B cell (primary cell): ENCODE results near the gene CNTNAP2. TPM values are rescaled to one million over a fixed set of nuclear protein-coding genes. Genes with fewer than 3 reads are reported as not detected.

Source experiments
- ATAC-seq: fragments of 200-7000 bp; cut with Tn5 transposase; one replicate; pipeline ENCODE4 v1.10.0; 2021; ENCODE audit warnings: low read depth, mild to moderate bottlenecking, moderate number of reproducible peaks, moderate library complexity
- CTCF ChIA-PET: fragments of 350-600 bp; sonication (Branson Sonifier 250); formaldehyde crosslinking; loops from one replicate; lab custom pipeline; 2021; ENCODE audit warnings: antibody characterized with exemption, inconsistent platforms; lab: Charles Lee
- POLR2A ChIA-PET: fragments of 350-600 bp; sonication (Branson Sonifier 250); formaldehyde crosslinking; loops from one replicate; lab custom pipeline; 2021; ENCODE audit warnings: antibody characterized with exemption; lab: Charles Lee
- DNase-seq: peaks from one replicate; pipeline ENCODE4 v3.0.0; 2013
- H2AFZ ChIP-seq: 2 replicates; pipeline ENCODE4 v1.6.1; 2012; ENCODE audit warnings: mild to moderate bottlenecking, low read depth, low read length; ENCODE audit not compliant: insufficient read depth, poor library complexity, severe bottlenecking
- H3K27ac ChIP-seq, 2 donors: 1 replicate in 1 of 2; 2 replicates in 1 of 2; pipeline ENCODE4 v1.5.1; 2012 to 2013; ENCODE audit warnings: low read length in 2 of 2, mild to moderate bottlenecking in 2 of 2, moderate library complexity in 1 of 2
- H3K27me3 ChIP-seq, 4 experiments: fragments of 200-600 bp in 1 of 4; sonication (generic) in 1 of 4; replicated peaks in 1 of 4; 1 replicate in 2 of 4; 2 replicates in 2 of 4; pipeline versions ENCODE4 v1.6.1 to v1.7.0; 2013 to 2016; ENCODE audit warnings: low read length in 3 of 4, mild to moderate bottlenecking in 2 of 4, mixed read lengths in 1 of 4, moderate library complexity in 1 of 4; ENCODE audit not compliant: insufficient read depth in 4 of 4, control insufficient read depth in 3 of 4; ENCODE audit errors: control extremely low read depth in 1 of 4
- H3K36me3 ChIP-seq, 2 experiments: replicated peaks in 1 of 2; 1 replicate in 1 of 2; 2 replicates in 1 of 2; pipeline versions ENCODE4 v1.6.1 to v1.7.1; 2013; ENCODE audit warnings: low read length in 1 of 2; ENCODE audit not compliant: insufficient read depth in 2 of 2, control insufficient read depth in 1 of 2; ENCODE audit errors: control extremely low read depth in 1 of 2, extremely low read depth in 1 of 2
- H3K4me1 ChIP-seq, 2 donors: fragments of 200-600 bp in 1 of 2; sonication (generic) in 1 of 2; 1 replicate in 1 of 2; 2 replicates in 1 of 2; pipeline versions ENCODE4 v1.5.1 to v1.6.1; 2013 to 2017; ENCODE audit warnings: low read length in 2 of 2; ENCODE audit not compliant: control insufficient read depth in 2 of 2, insufficient read depth in 2 of 2
- H3K4me2 ChIP-seq: replicated peaks from 2 replicates; pipeline ENCODE3; 2012; ENCODE audit warnings: mild to moderate bottlenecking, low read depth, low read length; ENCODE audit not compliant: poor library complexity, severe bottlenecking
- H3K4me3 ChIP-seq, 5 experiments: fragments of 200-600 bp in 1 of 5; sonication (generic) in 1 of 5; 1 replicate in 3 of 5; 2 replicates in 2 of 5; pipeline versions ENCODE4 v1.5.1 to v1.7.0; 2011 to 2016; ENCODE audit warnings: low read length in 4 of 5, mild to moderate bottlenecking in 4 of 5, low read depth in 2 of 5, control low read depth in 1 of 5, moderate library complexity in 1 of 5; ENCODE audit not compliant: insufficient read depth in 1 of 5; ENCODE audit errors: control extremely low read depth in 1 of 5, extremely low read depth in 1 of 5
- H3K79me2 ChIP-seq: fragments of 200-600 bp; sonication (generic); one replicate; pipeline ENCODE4 v1.6.0; 2016; ENCODE audit warnings: low read length; ENCODE audit not compliant: control insufficient read depth, insufficient read depth
- H3K9ac ChIP-seq: fragments of 200-600 bp; sonication (generic); 2 replicates; pipeline ENCODE4 v1.6.1; 2017; ENCODE audit warnings: mild to moderate bottlenecking, low read length, moderate library complexity
- H3K9me3 ChIP-seq, 3 donors: one replicate each; pipeline versions ENCODE4 v1.6.1 to v1.7.1; 2013; ENCODE audit warnings: low read length in 2 of 3; ENCODE audit not compliant: control insufficient read depth in 2 of 3, insufficient read depth in 1 of 3; ENCODE audit errors: control extremely low read depth in 1 of 3
- H4K20me1 ChIP-seq: 2 replicates; pipeline ENCODE4 v1.6.0; 2012; ENCODE audit warnings: mild to moderate bottlenecking, low read length; ENCODE audit not compliant: insufficient read depth, control insufficient read depth, poor library complexity, severe bottlenecking
- H3K27ac Mint-ChIP-seq: one replicate; pipeline ENCODE4 v1.8.0; 2021; ENCODE audit warnings: mixed read lengths
- H3K27me3 Mint-ChIP-seq: one replicate; pipeline ENCODE4 v1.8.0; 2021; ENCODE audit warnings: mixed read lengths
- H3K4me1 Mint-ChIP-seq: one replicate; pipeline ENCODE4 v1.8.0; 2021; ENCODE audit warnings: mixed read lengths
- H3K4me3 Mint-ChIP-seq: one replicate; pipeline ENCODE4 v1.8.0; 2021; ENCODE audit warnings: mixed read lengths
- H3K9me3 Mint-ChIP-seq: one replicate; pipeline ENCODE4 v1.8.0; 2022; ENCODE audit warnings: mixed read lengths; ENCODE audit not compliant: insufficient read depth
- EZH2 ChIP-seq: IDR thresholded peaks from 2 replicates; pipeline ENCODE4 v1.6.1; 2012; ENCODE audit warnings: borderline replicate concordance, low read depth, mild to moderate bottlenecking, moderate library complexity, low read length; ENCODE audit not compliant: insufficient read depth, poor library complexity, severe bottlenecking
- intact Hi-C: fragments of 100-400 bp; cut with micrococcal nuclease; formaldehyde crosslinking; loops from one replicate; pipeline ENCODE4 v1.10.0; 2022
- polyA plus RNA-seq: library from polyadenylated mRNA; depleted of rRNA; stranded (reverse); fragments of >200 nt; gene quantifications from 2 replicates; pipeline ENCODE4 v1.2.3, GENCODE V29; 2012
- total RNA-seq, 2 donors: library from RNA; stranded (reverse); fragments of 120-200 nt in 1 of 2; gene quantifications; 1 replicate in 1 of 2; 2 replicates in 1 of 2; pipeline versions ENCODE4 v1.2.3 to v1.2.4, GENCODE V29; 2013 to 2022
- TF ChIP-seq, protein P1 (sequence below): fragments of 200-600 bp; IDR thresholded peaks from one replicate; pipeline ENCODE4 v1.8.0; 2022; ENCODE audit warnings: antibody characterized with exemption, mild to moderate bottlenecking

CNTNAP2 gene
- total and polyA plus RNA-seq, 2 donors (not counting 1 experiment from before 2014, with no cell fraction given) = 7.4 to 16.6 TPM

DNA sequence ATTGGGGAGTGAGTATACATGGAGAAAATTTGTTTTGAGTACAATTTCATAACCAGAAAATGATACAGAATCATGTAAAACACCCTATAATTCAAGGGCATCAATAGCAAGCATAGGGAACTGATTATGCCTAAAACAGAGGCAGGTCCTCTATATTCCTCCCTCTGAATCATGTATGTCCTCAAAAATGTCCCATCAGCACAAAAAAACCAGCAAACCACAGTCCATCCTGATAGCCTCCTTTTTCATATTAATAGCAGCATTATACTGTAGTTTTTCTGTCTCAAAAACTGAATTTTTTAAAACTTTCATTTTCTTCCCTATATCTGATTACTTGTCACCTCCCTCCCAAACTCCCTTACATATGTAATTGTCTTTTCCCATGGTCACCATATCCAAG lies 1057.3 kb downstream of the CNTNAP2 start:
- H3K4me3 Mint-ChIP-seq = no peak overlapping the region
- ChIA-PET CTCF (no interaction called here), POLR2A (no interaction called here)
- Histone ChIP-seq H2AFZ (no peak overlapping the region), H3K36me3 (no peaks in the 10 kb centered on the region), H3K79me2 (no peaks in the 10 kb centered on the region), H4K20me1 (no peaks in the 10 kb centered on the region), H3K4me3 (no peak overlapping the region), H3K9ac (no peak overlapping the region), H3K4me1 (no peaks in the 10 kb centered on the region), H3K27me3 (no peaks in the 10 kb centered on the region), H3K4me2 (no peak overlapping the region), H3K27ac (no peak overlapping the region), H3K9me3 (peaks cover 0 to 11% (median 0%) of the 10 kb centered on the region in 3 donors)
- TF ChIP-seq EZH2 = no peak
- TF ChIP-seq, protein P1, sequence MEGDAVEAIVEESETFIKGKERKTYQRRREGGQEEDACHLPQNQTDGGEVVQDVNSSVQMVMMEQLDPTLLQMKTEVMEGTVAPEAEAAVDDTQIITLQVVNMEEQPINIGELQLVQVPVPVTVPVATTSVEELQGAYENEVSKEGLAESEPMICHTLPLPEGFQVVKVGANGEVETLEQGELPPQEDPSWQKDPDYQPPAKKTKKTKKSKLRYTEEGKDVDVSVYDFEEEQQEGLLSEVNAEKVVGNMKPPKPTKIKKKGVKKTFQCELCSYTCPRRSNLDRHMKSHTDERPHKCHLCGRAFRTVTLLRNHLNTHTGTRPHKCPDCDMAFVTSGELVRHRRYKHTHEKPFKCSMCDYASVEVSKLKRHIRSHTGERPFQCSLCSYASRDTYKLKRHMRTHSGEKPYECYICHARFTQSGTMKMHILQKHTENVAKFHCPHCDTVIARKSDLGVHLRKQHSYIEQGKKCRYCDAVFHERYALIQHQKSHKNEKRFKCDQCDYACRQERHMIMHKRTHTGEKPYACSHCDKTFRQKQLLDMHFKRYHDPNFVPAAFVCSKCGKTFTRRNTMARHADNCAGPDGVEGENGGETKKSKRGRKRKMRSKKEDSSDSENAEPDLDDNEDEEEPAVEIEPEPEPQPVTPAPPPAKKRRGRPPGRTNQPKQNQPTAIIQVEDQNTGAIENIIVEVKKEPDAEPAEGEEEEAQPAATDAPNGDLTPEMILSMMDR = no peak
- intact Hi-C loops = no loop called here
- H3K9me3 Mint-ChIP-seq = peaks cover 9% of the 10 kb centered on the region
- H3K27ac Mint-ChIP-seq = no peak overlapping the region
- no peaks in the 10 kb centered on the region for H3K27me3 Mint-ChIP-seq
- DNase-seq = no peak
- ATAC-seq = no peak
- H3K4me1 Mint-ChIP-seq = no peaks in the 10 kb centered on the region

DNA sequence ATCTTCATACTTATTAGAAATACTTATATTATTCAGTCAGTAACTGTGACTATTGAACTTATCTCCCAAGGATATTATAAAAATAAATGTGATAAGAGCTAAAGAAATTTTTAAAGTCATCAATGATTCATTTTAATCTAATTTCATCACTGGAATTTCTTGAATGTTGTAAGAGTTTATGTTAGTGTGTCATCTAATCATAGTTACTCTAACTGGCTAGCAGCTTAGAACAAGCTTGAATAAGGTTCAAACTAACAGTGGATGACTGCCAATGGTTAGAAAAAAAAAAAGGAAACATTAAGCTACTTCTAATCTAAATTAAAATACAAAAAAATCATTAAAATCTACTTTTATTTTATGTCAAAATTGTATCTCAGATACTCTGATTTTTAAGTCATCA lies 1066.3 kb downstream of the CNTNAP2 start:
- Histone ChIP-seq H3K9me3 (no peaks in the 10 kb centered on the region), H3K4me3 (no peak overlapping the region), H3K36me3 (no peaks in the 10 kb centered on the region), H3K27ac (no peak overlapping the region), H3K4me1 (no peaks in the 10 kb centered on the region), H4K20me1 (no peaks in the 10 kb centered on the region), H3K79me2 (no peaks in the 10 kb centered on the region), H3K27me3 (no peaks in the 10 kb centered on the region), H2AFZ (no peak overlapping the region), H3K4me2 (no peak overlapping the region), H3K9ac (no peak overlapping the region)
- POLR2A ChIA-PET = no interaction called here
- intact Hi-C loops = no loop called here
- DNase-seq (no peak), ATAC-seq (no peak)
- CTCF ChIA-PET = no interaction called here
- Mint-ChIP-seq H3K27ac (no peak overlapping the region), H3K4me3 (no peak overlapping the region), H3K4me1 (no peaks in the 10 kb centered on the region), H3K27me3 (no peaks in the 10 kb centered on the region), H3K9me3 (peaks cover 5% of the 10 kb centered on the region)
- TF ChIP-seq EZH2 = no peak
- TF ChIP-seq, protein P1 = no peak
